Hypothalamus (tissue), 51 donors: ENCODE results near the gene CDC42BPG.

Source experiments
- DNase-seq, 51 donors: peaks; one replicate each; lab custom pipeline; 2025; lab: John Stamatoyannopoulos, UW

CDC42BPG gene

GRCh38 chr11:64796047-64796756 lies 48.3 kb downstream of the CDC42BPG start:
- no peak for DNase-seq

- DNase-seq: no peak
Observed at GRCh38 chr11:64794526-64794925, 49.9 kb downstream of the CDC42BPG start.

- DNase-seq: no peak
Observed at GRCh38 chr11:64793271-64794160, 50.9 kb downstream of the CDC42BPG start.

- DNase-seq: no peak
Observed at GRCh38 chr11:64792482-64792881, 52.0 kb downstream of the CDC42BPG start.

- no peak for DNase-seq
Observed at GRCh38 chr11:64791781-64792291, 52.6 kb downstream of the CDC42BPG start.

- DNase-seq: no peak
Observed at GRCh38 chr11:64790205-64791095, 54.0 kb downstream of the CDC42BPG start.

GRCh38 chr11:64789331-64790204 lies 54.9 kb downstream of the CDC42BPG start:
- DNase-seq: no peak

- DNase-seq: no peak
Observed at GRCh38 chr11:64788321-64789215, 55.9 kb downstream of the CDC42BPG start.

- peak in 24 of 51 donors; percentile 8 to 57 (median 34) for DNase-seq
Observed at GRCh38 chr11:64787526-64788320, 56.7 kb downstream of the CDC42BPG start.

- no peak for DNase-seq
Observed at GRCh38 chr11:64786308-64786707, 58.1 kb downstream of the CDC42BPG start.

GRCh38 chr11:64784813-64785581 lies 59.5 kb downstream of the CDC42BPG start:
- no peak for DNase-seq

- peak; percentile 91 to 100 (median 99) for DNase-seq
Observed at GRCh38 chr11:64778473-64779298, 65.8 kb downstream of the CDC42BPG start, which contains the start of gene SF1. TSS of gene SF1 (minus strand) at chr11:64778542. CDS start at chr11:64778392, 150 bp downstream.

- DNase-seq: no peak
Observed at GRCh38 chr11:64778223-64778472, 66.3 kb downstream of the CDC42BPG start.

GRCh38 chr11:64777449-64778222 lies 66.8 kb downstream of the CDC42BPG start:
- DNase-seq: peak in 49 of 51 donors; percentile 20 to 87 (median 69)

- no peak for DNase-seq
Observed at GRCh38 chr11:64776875-64777274, 67.6 kb downstream of the CDC42BPG start.
